GM12872 (cell line): ENCODE measurements around the gene RELA.

ENCODE experiments used
- TF ChIP-seq, protein P1 (sequence below): IDR thresholded peaks from 3 replicates; pipeline ENCODE4 v1.5.1; 2011; ENCODE audit warnings: low read depth, mild to moderate bottlenecking, low read length, moderate library complexity; ENCODE audit not compliant: insufficient read depth

The RELA gene

DNA sequence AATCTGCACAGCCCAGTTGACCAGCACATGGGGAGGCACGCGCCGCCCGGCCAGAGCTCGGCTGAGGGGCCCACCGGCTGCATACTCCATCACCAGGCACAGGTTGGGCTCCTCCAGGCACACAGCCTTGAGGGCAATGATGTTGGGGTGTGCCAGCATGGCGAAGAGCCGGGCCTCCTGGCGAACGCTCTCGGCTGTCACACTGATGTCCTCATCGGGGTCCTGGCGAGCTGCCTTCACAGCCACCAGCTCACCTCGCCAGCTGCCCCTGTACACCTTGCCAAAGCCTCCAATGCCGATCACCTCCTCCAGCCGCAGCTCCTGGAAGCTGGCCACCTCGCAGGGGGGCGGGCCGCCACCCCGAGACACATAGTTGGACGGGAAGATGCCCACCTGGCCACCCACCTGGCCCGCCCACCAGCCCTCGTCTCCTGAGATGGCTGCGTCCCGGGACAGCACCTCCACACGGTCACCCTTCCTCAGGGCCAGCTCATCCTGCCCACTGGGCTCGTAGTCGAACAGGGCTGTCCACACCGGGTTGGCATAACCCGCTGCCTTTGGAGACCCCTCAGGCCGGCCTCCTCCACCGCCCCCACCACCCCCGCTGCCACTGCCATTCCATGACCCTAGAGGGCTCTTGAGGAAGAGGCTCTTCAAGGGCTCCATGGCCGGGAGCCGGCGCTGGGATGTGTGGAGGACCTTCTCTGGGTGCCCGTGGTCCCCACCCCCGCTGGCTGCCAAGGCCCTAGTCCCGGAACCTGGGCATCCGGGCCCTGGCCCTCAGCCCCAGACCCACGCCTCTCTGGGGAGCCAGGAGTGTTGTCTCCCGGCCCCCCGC, 49.4 kb downstream of the RELA start:
- TF ChIP-seq, protein P1, sequence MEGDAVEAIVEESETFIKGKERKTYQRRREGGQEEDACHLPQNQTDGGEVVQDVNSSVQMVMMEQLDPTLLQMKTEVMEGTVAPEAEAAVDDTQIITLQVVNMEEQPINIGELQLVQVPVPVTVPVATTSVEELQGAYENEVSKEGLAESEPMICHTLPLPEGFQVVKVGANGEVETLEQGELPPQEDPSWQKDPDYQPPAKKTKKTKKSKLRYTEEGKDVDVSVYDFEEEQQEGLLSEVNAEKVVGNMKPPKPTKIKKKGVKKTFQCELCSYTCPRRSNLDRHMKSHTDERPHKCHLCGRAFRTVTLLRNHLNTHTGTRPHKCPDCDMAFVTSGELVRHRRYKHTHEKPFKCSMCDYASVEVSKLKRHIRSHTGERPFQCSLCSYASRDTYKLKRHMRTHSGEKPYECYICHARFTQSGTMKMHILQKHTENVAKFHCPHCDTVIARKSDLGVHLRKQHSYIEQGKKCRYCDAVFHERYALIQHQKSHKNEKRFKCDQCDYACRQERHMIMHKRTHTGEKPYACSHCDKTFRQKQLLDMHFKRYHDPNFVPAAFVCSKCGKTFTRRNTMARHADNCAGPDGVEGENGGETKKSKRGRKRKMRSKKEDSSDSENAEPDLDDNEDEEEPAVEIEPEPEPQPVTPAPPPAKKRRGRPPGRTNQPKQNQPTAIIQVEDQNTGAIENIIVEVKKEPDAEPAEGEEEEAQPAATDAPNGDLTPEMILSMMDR = no peak

- TF ChIP-seq, protein P1 = no peak
Observed at GRCh38 chr11:65612691-65613090, 50.0 kb downstream of the RELA start.

- TF ChIP-seq, protein P1 = no peak
Observed at GRCh38 chr11:65611758-65612603, 50.7 kb downstream of the RELA start.

GRCh38 chr11:65611028-65611757, 51.5 kb downstream of the RELA start:
- TF ChIP-seq, protein P1 = no peak

DNA sequence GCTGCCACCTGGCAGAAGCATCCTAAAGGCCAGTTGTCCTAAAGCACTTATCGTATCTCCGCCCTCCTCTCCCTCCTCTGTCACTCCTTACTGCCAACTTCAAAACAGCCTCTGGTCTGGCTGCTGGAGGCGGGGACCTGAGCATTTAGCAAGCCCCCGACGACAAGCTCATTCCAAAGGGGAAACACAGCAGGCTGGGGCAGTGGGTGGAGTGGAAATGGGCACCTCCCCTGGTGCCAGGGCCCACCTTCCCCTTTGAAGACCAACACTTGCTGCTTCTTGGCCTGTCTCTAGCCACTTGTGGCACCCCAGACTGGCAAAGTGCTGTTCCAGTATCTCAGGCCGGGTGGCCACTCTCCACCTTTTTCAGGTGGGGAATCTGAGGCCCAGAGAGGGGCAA, 52.3 kb downstream of the RELA start:
- TF ChIP-seq, protein P1 = no peak

GRCh38 chr11:65609665-65610064, 53.1 kb downstream of the RELA start:
- TF ChIP-seq, protein P1 = no peak

- TF ChIP-seq, protein P1 = no peak
Observed at GRCh38 chr11:65609229-65609628, 53.5 kb downstream of the RELA start.
